OCI-LY7 (cell line): ENCODE results near the gene PUDP.

Experiments used
- CTCF ChIP-seq: fragments of 200-600 bp; sonication (generic); conservative IDR thresholded peaks from 2 replicates; pipeline ENCODE4 v1.5.1; 2014; ENCODE audit warnings: mild to moderate bottlenecking, antibody characterized with exemption, low read length, moderate library complexity, mixed read lengths
- EZH2phosphoT487 ChIP-seq: fragments of 200-600 bp; sonication (generic); IDR thresholded peaks from 2 replicates; pipeline ENCODE4 v1.6.1; 2018; ENCODE audit warnings: low read depth, borderline replicate concordance, mild to moderate bottlenecking, mixed run types, antibody characterized with exemption, low read length, moderate library complexity, mixed read lengths

GRCh38 chrX:7146703-7147412 is 1.1 kb downstream of the PUDP start:
- TF ChIP-seq CTCF (no peak), EZH2phosphoT487 (no peak)
